GM21786 (cell line): ENCODE data around the gene ATF7IP.
"Not testable (repeated sequence)": the region's sequence is repeated elsewhere in the genome, so short reads cannot be mapped to it uniquely, and the experiment has no call there.

ENCODE experiments used
- ATAC-seq: cut with Tn5 transposase; IDR thresholded peaks from one replicate; pipeline ENCODE4 v1.9.1; 2021; ENCODE audit not compliant: unreplicated experiment

The ATF7IP gene, protein sequence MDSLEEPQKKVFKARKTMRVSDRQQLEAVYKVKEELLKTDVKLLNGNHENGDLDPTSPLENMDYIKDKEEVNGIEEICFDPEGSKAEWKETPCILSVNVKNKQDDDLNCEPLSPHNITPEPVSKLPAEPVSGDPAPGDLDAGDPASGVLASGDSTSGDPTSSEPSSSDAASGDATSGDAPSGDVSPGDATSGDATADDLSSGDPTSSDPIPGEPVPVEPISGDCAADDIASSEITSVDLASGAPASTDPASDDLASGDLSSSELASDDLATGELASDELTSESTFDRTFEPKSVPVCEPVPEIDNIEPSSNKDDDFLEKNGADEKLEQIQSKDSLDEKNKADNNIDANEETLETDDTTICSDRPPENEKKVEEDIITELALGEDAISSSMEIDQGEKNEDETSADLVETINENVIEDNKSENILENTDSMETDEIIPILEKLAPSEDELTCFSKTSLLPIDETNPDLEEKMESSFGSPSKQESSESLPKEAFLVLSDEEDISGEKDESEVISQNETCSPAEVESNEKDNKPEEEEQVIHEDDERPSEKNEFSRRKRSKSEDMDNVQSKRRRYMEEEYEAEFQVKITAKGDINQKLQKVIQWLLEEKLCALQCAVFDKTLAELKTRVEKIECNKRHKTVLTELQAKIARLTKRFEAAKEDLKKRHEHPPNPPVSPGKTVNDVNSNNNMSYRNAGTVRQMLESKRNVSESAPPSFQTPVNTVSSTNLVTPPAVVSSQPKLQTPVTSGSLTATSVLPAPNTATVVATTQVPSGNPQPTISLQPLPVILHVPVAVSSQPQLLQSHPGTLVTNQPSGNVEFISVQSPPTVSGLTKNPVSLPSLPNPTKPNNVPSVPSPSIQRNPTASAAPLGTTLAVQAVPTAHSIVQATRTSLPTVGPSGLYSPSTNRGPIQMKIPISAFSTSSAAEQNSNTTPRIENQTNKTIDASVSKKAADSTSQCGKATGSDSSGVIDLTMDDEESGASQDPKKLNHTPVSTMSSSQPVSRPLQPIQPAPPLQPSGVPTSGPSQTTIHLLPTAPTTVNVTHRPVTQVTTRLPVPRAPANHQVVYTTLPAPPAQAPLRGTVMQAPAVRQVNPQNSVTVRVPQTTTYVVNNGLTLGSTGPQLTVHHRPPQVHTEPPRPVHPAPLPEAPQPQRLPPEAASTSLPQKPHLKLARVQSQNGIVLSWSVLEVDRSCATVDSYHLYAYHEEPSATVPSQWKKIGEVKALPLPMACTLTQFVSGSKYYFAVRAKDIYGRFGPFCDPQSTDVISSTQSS

GRCh38 chr12:14365294-14366208 is at the start of gene ATF7IP:
Gene ATF7IP, plus strand, starts transcription at chr12:14365682. Its CDS starts 58,234 bp downstream, at chr12:14423916.
- peak; percentile 73 for ATAC-seq

DNA sequence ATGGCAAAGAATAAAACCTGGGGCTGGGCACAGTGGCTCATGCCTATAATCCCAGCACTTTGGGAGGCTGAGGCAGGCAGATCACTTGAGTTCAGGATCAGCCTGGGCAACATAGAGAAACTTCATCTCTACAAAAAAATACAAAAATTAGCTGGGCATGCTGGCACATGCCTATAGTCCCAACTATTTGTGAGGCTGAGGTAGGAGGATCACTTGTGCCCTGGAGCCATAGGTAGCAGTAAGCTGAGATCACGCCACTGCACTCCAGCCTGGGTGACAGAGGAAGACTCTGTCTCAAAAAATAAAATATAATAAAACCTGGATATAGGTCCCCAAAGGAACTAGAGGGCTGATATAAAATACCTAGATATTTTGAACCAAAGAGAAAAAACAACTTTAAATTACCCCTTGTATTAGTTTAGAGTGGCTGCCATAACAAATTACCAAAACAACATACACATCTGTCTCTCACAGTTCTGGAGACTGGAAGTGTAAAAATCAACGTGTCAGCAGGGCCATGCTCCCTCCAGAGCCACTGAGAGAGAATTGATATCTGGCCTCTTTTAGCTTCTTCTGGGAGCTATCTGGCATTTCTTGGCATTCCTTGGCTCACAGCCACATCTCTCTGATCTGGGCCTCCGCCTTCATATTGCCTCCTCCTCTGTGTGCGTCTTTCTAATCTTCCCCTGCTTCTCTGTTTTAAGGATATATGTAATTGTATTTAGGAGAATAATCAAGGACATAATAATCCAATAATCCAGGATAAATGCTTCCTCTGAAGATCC is 47.9 kb upstream of the ATF7IP start:
- no peak for ATAC-seq

- not testable (repeated sequence) for ATAC-seq
Observed at GRCh38 chr12:14319704-14320427, 45.6 kb upstream of the ATF7IP start.

- no peak for ATAC-seq
Observed at GRCh38 chr12:14322403-14322802, 43.1 kb upstream of the ATF7IP start.

- no peak for ATAC-seq
Observed at GRCh38 chr12:14325716-14326343, 39.7 kb upstream of the ATF7IP start.

DNA sequence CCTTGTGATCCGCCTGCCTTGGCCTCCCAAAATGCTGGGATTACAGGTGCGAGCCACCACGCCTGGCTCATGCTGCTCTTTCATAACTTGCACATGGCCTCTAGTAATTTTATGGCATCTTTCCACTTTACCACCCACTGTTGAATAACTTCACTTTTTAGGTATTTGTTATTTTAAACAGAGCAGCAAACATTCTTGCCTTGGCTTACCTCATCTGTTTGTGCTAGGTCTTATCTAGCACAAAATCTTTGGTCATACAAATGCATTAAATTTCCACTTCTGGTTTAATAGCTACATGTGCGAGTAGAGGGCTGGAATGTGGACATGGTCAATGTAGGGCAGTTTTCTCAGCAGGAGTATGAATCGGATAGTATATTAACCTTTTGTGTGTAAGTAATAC is 38.8 kb upstream of the ATF7IP start:
- no peak for ATAC-seq

DNA sequence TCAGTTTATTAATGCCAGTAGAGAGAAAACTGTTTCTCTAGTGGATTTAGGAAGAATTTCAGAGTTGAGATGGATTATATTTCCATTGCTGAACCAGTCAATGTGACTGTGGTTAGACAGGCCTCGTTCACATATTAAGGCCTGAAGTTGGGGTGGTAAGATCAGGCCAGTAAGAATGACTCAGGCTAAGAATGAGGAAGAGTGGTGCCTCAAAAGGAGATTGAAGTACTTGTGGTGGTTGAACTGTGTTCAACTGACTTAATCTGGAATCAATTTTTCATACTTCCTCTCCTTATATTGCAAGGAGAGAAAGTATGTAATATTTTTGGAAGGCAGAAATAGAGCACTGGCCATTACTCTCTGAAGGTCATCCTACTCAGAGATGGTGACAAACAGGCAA is 37.8 kb upstream of the ATF7IP start:
- no peak for ATAC-seq

- no peak for ATAC-seq
Observed at GRCh38 chr12:14332482-14332881, 33.0 kb upstream of the ATF7IP start.

- no peak for ATAC-seq
Observed at GRCh38 chr12:14340371-14340770, 25.1 kb upstream of the ATF7IP start.

DNA sequence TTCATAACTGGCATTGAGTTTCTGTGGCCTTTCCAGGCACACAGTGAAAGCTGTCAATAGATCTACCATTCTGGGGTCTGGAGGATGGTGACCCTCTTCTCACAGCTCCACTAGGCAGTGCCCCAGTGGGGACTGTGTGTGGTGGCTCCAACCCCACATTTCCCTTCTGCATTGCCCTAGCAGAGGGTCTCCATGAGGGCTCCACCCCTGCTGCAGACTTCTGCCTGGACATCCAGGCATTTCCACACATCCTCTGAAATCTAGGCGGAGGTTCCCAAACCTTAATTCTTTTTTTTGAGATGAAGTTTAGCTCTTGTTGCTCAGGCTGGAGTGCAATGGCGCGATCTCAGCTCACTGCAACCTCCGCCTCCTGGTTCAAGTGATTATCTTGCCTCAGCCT is 14.0 kb upstream of the ATF7IP start:
- not testable (repeated sequence) for ATAC-seq

DNA sequence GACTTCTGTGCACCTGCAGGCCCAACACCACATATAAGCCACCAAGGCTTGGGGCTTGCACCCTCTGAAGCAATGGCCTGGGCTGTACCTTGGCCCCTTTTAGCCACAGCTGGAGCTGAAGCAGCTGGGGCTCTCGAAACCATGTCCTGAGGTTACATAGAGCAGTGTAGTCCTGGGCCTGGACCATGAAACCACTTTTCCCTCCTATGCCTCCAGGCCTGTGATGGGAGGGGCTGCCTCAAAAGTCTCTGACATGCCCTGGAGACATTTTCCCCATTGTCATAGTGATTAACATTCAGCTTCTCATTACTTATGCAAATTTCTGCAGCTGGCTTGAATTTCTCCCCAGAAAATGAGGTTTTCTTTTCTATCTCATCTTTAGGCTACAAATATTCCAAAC is 13.4 kb upstream of the ATF7IP start:
- not testable (repeated sequence) for ATAC-seq

GRCh38 chr12:14354665-14355064 is 10.8 kb upstream of the ATF7IP start:
- ATAC-seq = not testable (repeated sequence)

- ATAC-seq = no peak
Observed at GRCh38 chr12:14356147-14356546, 9.3 kb upstream of the ATF7IP start.

DNA sequence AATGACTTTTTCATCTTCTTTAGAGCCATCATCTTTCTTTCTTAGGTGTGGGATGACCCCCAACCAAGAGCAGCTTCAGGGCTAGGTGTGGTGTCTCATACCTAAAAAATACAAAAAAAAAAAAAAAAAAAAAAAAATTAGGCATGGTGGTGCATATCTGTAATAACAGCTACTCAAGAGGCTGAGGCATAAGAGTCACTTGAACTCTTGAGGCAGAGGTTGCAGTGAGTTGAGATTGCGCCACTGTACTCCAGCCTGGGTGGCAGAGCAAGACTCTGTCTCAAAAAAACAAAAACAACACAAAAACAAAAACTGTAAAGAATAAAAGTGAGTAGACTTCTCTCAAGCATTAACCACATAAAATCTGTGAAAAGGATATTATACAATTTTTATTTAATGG is 8.0 kb upstream of the ATF7IP start:
- no peak for ATAC-seq

- ATAC-seq = peak; percentile 37
Observed at GRCh38 chr12:14362352-14362751, 3.1 kb upstream of the ATF7IP start.

DNA sequence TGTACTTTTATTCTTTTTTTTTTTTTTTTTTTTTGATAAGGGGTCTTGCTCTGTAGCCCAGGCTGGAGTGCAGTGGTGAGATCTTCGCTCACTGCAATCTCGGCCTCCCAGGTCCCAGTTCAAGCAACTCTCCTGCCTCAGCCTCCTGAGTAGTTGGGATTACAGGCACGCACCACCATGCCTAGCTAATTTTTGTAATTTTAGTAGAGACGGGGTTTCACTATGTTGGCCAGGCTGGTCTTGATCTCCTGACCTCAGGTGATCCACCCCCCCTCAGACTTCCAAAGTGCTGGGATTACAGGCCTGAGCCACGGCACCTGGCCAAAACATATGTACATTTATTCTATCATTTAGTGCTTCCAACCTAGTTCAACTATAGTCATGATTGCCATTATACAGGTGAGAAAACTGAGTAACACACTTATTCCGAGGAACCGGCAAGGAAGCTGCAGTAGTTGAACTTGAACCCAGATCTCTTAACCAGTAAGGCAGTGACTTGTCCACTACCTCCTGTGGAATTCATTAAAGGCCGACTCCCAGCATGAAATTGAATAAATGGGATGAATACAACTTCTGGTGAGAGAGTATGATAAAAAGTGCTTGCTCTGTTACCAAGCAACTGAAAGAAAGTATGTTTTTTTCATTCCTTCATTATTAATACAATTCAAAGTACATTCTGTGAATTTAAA is 755 bp upstream of the ATF7IP start:
- no peak for ATAC-seq

DNA sequence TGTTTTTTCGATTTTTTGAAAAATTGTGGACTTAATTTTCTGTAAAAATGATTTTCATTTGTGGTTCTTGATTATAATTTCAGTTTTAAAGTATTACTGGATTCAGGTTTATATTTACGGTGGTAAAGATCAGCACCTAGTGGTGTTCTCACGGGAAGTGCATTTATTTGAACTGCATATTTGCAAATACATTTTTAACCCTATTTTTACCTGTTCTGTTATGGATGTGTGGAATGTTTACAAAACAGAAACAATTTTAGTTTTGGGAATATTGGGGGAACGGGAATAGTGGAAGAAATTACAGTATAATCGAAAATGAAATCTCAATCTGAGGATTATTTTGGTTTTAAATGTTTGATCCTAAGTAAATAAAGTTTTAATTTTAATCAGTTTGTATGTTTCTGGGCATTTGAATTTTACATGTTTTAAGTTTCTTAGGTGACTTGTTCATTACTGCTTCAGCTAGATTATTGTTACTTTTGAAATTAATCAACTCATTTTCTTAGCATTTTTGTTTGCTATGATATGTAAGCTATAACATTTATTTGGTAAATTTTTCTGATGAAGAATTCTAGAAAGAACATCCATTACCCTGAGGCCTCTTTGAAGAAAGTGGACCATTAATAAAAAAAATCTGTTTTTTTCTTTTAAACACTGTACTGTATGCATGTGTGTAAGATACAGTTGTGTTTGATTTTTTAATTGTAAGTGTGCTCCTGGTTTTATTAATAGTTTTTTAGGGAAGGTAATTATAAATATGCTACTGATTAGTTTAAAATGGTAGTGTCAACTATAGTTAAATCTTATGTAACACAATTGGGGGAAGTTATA is 942 bp downstream of the ATF7IP start:
- no peak for ATAC-seq
